Activated CD4-positive, alpha-beta T cell treated with anti-CD3 and anti-CD28 coated beads, Interleukin-2, amount 50 U/mL, for 1 hour (primary cell): Measurements from ENCODE around the gene MS4A15.

Experiments
- DNase-seq: peaks from one replicate; pipeline ENCODE4 v3.0.0-alpha.2; 2020

The MS4A15 gene

DNA sequence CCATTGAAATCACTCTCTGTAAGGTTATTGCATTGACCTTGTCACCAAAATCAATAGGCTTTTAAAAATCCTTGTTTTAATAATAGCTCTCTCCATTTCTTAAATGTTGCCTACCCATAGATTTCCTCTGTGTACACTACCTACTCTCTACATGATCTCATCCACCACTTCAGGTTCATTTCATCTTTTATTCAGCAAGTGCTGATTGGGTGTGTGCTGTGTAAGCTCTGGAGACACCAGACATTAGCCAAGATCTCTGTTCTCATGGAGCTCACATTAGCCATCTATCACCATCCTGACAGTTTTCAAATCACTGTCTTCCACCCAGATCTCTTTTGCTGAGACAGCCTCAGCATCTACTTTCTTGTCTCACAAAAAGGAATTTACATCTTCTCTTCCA lies 24.1 kb downstream of the MS4A15 start:
- no peak for DNase-seq

- DNase-seq: no peak
Measured at GRCh38 chr11:60781286-60781980, 24.8 kb downstream of the MS4A15 start.

- no peak for DNase-seq
Measured at GRCh38 chr11:60781981-60782316, 25.3 kb downstream of the MS4A15 start.

GRCh38 chr11:60782393-60783140 lies 25.9 kb downstream of the MS4A15 start:
- no peak for DNase-seq

GRCh38 chr11:60783141-60783484 lies 26.4 kb downstream of the MS4A15 start:
- DNase-seq: no peak

DNA sequence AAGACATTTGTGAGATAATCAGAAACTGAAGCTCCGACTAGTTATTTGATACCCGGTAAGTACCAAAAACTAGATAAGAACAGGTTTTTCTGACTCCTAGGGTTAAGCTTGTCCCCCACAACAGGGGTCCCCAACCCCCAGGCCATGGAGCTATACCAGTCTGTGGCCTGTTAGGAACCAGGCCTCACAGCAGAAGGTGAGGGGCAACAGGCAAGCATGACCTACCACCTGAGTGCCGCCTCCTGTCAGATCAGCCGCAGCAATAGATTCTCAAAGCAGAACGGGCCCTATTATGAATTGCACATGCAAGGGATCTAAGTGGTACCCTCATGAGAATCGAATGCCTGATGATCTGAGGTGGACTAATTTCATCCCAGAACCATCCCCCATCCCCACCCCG lies 27.2 kb downstream of the MS4A15 start:
- no peak for DNase-seq

GRCh38 chr11:60785136-60785535 lies 28.5 kb downstream of the MS4A15 start, which contains the start of gene MS4A10:
Gene MS4A10, plus strand, starts transcription at chr11:60785333. Its CDS starts 5,003 bp downstream, at chr11:60790336.
- no peak for DNase-seq

- no peak for DNase-seq
Measured at GRCh38 chr11:60785806-60786361, 29.2 kb downstream of the MS4A15 start.

DNA sequence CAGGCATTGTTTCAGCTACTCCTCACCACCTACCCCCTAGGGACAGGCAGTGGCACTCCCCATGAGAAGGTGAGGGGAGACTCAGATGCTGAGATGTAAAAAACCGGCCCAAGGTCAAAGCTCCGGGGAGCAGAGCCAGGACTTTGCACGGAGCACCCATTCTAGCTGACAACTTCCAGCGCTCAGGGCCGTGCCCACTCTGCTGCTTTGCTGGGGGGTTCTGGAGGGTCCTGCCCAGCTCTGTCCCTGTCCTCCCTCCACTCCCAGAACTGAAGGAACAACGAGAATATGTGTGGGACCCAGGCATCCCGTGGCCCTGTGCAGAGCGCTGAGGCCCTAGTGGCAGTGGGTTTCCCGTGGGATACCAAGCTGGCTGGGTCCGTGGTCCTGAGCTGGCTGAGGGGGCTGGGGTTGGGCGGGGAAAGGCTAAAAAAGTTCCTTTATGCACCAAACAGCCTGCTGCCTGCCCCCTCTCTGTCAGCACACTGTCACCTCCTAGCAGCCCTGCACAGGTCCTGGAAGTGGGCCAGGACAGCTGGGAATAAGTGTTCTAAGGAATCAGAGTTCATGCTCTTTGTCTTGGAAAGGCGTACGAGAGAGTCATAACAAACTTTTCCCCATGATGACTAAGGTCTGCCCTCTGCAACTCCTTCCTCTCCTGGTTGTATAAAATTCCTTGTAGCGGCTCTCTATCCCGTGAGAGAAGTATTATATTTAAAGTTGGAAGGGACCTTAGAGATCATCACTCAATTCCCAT lies 30.3 kb downstream of the MS4A15 start:
- no peak for DNase-seq

DNA sequence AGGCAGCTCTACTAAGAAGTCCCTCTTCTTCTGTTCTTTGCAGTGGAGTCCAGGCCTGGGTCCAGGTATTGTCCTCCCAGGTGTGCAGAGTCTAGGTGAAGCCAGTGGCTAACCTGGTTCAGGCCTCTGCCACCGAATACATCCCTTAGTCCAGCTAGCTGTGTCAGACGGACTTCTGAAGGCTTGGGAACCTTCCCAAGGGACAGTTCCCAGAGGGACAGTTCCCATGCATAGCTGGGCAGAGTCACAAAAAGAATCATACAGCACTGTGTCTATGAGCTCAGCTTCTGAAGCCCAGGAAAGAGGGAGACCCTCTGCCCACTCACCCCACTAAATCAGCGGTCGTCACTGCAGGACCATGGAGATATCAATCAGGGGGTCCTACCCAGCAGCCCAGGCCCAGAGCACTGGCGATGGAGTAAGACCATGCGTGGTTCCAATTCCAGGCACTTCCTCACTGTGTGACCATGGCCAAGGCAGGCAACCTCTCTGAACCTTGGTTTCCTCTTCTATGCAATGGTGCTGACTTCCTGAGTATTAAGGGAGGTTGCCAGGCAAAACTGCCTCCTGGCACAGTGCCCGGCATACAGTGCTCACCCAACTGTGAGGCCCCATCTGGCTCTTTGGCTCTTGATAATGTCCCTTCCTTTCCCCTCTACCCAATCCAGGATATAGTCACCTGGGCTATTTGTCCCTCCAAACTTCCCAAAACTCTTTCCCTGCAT lies 31.9 kb downstream of the MS4A15 start:
- DNase-seq: no peak

- no peak for DNase-seq
Measured at GRCh38 chr11:60790726-60791125, 34.1 kb downstream of the MS4A15 start.

GRCh38 chr11:60791153-60791933 lies 34.7 kb downstream of the MS4A15 start:
- DNase-seq: no peak

DNA sequence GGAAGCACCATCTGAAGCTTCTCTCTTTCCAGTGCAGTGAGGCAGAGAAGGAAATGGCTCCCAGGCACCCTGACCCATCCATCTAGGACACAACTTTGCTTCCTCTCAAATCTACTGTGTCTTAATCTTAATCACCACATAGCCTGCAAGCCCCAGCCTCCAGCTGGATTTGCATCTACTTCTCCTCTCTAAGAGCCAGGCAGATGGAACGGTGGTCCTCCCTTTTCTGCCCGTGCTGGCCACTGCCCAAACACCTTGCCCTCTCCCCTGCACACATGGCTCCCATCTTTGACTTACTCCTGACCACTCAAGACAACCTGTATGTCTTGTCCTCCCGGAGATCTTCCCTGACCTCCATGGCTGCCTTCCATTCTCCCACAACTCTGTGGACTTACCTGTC lies 35.9 kb downstream of the MS4A15 start:
- DNase-seq: no peak

GRCh38 chr11:60795291-60795690 lies 38.6 kb downstream of the MS4A15 start:
- DNase-seq: no peak

GRCh38 chr11:60797846-60798630 lies 41.4 kb downstream of the MS4A15 start:
- no peak for DNase-seq

- no peak for DNase-seq
Measured at GRCh38 chr11:60798631-60799030, 42.0 kb downstream of the MS4A15 start.

DNA sequence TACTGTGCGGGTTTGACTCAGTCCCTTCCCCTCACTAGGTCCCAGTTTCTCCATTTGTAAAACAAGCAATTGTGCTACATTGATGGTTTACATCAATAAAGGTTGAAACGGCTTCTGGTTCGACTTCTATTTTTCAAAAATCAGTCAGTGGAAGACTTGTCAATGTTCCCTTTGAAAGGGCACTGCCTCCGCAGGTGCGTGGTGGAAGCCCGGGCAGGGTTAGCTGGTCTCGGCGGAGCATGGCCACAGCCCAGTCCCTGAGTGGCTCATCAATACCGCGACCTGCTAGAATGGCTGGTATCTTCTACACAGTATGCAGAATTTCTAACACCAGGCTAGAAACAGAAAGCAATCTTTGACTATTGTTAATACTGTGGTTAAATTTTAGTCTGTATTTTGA lies 44.5 kb downstream of the MS4A15 start:
- DNase-seq: no peak

DNA sequence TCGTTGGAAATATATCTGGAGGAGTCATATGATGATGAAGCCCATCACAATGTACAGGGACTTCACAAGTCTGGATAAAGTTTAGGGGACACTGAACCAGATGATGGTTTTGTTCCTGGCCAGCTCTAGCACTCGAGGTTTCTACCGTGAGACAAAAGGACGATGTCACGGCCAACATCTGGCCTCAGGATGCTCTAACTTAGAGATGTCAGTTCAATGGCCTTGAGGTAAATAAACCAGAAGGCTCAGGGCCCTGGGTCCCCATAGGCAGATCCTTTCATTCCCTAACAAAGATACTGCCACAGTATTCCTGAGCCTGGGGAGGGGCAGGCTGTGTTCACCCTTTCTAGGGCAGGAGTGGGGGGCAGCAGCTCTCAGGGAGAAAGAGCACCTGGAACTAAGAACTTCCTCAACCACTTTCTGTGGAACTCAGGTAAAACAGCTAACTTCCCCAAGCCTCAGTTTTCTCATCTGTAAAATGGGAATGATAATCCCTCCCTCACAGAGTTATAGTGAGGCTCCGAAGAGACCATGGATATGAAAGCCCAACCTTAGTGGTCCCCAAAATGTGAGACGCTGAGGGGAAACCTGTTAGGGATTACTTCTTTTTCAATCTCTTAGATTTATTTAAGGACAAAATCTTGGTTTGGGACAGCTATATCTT lies 46.7 kb downstream of the MS4A15 start:
- no peak for DNase-seq

DNA sequence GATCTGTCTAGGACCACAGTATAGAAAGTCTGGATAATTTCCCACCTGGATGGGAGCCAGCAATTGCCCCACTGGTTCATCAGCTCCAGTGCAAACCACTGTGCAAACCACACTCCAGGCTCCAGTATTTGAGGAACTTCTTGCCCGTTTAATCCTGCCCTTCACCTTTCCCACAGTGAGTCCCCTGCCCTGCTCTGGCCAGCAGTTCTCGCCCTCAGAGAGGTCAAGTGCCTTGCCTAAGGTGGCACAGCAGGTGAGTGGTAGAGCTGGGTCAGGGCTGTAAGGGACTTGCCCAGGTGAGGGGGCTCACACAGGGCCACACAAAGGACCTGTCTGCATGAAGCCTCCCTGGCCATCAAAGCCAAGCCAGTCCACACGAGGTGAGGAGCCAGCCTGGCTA lies 52.6 kb downstream of the MS4A15 start:
- no peak for DNase-seq

DNA sequence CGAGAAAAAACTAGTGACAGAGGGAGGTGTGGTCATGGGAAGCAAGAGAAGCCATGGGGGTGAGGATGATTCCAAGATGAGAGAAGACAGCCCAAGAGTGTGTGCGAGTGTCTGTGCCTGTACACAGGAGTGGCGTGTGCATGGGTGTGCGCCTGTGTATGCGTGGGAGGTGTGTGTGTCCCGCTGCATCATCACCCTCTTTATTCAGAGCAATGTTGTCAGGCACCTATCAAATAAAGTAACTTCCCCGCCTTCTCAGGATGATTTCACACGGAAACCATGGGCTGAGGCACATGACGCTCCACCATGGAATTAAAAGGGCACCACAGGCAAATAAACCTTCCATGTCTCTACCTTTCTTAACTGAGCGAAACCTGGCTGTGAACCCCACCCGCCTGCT lies 53.0 kb downstream of the MS4A15 start:
- no peak for DNase-seq

DNA sequence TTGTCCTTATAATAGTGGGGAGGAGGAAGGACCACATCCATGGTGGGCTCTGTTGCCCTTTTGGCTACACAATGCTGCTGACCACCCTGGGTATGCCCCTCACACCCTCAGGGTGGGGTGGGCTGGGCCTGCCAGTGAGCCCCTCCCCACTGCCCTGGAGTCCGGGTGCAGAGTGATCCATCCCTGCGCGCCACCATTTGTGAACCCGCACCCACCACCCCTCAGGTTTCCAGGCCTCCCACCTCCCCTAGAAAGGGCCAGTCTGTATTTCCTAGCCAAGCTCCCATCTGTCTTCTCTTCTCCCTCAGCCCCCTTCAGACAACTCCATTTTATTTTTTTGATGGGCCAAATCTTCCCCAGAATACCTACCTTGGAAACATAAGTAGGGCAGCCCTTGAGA lies 53.5 kb downstream of the MS4A15 start:
- DNase-seq: no peak
